Stimulated activated CD4-positive, alpha-beta T cell treated with anti-CD3 and anti-CD28 coated beads, Interleukin-2, amount 100 ng/mL, for 4 hours (primary cell): ENCODE measurements around the gene STK11.

Experiments used
- DNase-seq: peaks from one replicate; pipeline ENCODE4 v3.0.0-alpha.2; 2020; ENCODE audit warnings: low read depth

The STK11 gene

DNA sequence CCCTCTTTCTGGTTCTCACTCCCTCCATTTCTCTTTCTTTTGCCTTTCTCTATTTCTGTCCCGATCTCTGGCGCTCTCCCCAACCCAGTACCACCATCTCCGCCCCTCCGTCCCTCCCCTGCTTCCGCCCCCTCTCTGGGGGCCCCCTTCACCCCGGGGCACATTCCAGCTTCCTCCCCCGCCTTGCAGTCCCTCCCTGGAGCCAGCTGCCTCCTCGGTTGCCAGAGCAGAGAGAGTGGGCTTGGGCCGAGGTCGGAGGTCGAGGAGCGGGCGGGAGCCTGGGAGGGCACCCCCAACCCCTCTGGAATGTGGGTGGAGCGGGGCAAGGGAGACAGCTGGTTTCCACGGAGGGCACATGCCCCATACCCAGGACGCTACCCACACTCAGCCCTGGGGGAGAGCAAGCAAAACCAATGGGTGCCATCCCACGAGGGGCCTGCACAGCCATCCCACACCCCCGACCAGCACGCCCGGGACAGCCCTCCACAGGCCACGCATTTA is 57.1 kb downstream of the STK11 start:
- no peak for DNase-seq

DNA sequence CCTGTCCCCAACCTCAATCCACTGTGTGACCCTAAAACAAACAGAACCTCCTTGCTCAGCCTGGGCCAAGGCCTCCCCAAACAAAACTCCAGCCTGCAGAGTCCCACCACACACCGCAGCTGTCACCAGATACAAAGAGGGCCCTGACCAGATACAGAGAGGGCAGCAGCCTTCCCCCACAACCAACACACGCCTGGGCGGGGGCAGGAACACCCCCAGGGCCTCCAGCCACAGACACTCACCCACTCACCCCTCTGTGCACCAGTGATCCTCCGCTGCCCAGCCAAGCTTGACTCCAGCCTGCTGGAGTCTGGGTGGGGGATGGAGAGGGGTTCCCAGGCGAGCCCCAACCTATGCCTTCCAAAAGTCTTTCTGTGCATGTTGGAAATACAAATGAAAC is 57.6 kb downstream of the STK11 start:
- DNase-seq: no peak

DNA sequence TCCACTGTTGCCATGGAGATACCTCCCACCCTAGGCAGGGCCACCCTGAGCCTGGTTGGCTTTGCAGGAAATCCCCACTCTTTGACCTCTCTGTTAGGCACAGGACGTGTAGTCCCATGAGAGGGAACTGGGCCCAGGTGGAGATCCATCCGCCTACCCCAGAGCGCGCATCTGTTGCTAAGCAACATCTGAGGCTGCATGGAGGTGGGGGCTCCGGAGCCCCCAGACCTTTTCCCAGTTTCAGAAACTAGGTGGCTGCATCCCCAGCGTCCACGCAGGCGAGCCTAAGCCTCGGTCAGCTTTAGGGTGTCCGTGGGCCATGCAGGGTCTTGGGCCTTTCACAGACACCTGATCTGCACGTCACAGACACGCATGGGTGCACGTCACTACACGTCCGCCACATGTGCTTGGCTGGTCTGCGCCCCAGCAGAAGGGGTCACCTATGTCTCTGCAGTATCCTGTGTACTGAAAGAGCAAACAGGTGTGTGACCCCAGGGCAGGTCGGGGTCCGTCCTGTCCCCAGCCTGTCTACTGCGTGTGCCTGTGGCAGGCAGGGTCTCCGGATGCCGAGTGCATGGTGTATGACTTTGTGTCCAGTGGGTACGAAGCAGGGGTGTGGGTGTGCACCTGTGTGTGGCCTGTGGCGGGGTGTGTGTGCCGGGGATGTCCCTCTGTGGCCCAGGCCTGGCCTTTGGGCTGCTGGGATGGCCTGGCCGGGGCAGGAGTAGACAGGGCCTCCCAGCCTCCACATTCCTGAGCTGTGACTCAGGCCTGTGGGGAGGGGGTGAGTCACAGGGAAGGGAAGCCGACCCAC is 59.4 kb downstream of the STK11 start:
- DNase-seq: no peak

DNA sequence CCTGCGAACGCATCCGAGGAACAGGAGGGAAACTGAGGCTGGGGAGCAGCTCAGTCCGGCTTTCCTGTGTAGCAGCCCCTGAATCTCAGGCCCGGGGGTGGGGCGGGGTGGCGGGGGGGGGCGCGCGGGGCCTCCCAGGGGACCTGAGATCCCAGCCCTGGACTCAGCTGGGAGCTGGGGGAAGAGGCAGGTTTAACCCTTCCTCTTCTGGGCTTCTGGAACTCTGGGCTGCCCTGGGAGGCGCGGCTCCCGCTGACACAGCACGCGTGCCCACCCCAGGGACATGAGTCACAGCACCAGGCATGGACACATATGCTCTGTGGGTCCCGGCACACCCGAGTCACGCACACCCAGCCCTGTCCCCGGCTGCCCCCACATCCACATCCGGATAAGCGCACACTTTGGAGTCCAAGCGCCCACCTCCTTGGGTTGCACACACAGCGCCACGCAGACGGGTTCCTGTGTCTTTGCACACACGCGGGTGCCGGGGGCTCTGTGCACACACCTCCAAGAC is 60.1 kb downstream of the STK11 start:
- no peak for DNase-seq

DNA sequence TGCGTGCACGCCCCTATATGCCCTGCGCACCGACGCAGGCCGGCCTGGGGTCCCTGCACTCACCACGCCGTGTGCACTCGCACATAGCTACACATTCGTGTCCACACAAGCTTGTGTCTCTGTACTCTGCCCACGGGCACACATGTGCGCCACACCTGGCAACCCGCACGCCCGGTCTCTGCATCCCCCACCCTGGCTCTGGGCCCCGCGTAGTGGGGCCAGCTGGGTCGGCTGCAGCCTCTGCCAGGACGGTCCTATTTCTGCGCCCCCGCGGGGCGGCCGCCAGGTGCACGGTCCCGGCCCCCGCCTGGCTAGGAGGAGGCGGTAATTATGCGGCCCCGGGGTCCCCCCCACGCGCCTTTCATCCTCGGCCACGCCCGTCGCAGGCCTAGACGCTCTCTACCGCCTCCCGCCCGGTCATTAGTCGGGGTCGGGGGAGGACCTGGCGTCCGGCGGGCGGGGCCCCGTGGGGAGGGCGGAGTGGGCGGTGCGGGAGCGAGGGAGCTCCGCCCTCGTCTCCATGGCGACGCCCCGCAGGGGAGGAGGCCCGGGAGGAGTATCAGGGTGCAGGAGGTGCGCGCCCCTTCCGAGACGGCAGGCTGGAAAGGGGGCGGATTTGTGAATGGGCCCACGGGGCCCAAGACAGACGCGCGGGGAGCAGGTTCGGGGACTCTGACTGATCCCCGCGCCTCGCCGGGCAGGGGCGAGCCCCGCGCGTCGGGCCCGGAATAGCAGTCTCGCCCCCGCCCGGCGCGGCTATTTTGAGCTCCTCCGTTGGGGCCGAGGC is 60.7 kb downstream of the STK11 start:
- DNase-seq: peak; percentile 72

DNA sequence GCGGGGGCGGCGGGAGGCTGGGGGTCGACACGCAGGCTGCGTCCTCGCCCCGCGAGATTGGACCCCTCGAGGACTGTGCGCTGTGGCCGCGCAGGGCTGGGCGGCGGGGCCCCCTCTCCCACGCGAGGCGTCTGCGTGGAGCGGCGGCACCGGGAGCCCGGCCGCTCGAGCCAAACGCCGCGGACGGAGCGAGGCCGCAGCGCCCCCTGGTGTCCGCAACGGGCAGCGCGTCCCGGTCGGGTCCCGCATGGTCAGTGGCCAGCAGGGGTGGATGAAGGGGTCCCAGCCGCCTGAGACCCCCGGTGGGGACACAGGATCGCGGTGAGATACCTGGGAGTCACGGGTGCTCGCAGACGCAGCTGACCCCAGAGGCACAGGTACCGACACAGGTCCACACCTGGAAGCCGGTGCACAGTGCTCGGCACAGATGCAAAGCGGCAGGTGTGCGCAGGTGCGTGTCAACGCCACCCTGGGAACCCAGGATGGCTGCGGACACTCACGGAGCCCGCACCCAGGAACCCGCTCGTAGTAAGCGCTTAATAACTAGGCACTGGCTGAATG is 61.4 kb downstream of the STK11 start:
- no peak for DNase-seq

DNA sequence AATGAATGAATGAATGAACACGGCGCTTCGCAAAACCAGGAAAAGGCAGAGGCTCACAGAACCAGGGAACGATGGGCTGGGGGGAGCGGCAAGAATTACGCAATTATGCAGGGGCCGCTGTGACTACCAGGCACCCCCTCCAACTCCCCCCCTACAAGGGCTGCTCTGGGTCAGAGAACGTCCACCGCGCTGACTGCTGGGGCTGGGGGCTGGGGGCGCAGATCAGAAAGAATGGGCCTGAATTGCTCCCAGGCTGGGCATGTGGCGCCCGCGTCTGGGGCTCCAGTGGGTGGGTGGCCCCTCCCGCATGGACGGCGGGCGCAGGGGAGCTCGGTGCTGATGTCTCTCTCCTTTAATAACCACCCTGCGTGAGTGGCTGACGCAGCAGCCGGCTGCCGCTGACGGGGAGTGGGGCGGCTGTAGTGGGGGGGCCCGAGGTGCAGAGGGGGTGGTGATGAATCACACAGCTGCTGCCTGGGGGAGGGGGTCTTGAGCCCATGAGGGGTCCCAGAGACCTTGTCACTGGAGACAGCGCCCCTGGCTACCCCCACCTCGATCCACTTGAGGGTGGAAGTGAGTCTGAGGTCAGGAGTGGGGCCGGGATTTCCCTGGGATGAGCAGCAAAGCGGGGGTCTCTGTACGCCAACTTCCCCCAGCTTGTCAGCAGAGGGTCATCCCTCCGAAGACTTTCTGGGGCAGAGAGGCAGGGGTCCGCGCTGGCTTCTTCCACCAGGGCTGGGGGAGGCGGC is 62.1 kb downstream of the STK11 start:
- DNase-seq: no peak

DNA sequence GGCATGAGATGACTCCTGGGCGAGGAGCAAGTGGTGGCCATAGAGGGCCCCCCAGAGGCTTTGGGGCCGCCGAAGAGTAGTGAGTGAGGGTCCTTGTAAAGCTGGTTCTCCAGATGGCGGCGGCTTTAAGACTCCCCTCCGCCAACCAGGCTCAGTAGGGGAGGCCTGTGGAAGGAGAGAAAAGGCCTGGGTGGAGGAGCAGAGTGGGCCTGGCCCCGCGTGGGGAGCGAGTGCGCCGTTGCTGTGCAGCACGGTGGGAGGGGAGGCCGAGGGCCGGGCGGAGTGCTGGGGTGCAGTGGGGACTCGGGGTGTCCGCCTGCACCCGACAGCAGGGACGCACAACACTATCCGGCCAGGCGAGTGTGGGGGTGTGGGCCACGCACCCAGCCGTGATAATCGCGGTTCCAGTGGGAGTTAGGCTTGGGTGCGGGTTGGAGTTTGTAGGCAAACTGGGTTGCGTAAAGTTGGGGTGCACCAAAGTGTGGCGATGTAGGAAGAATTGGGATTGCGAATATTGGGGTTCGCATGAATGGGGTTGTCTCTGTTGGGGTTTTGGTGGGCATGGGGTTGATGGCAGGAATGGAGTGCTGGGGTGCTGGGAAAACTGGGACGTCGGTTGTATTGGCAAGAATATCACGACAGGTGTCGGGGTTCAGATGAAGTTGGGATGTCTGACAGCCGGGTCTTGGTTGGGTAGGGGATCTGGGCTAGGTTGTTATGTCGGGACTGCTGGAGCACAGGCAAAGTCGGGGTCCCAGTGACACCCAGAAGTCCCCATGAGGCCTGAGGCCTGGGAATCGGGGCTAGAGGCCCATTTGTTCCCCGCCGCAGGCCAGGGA is 62.9 kb downstream of the STK11 start:
- DNase-seq: no peak

DNA sequence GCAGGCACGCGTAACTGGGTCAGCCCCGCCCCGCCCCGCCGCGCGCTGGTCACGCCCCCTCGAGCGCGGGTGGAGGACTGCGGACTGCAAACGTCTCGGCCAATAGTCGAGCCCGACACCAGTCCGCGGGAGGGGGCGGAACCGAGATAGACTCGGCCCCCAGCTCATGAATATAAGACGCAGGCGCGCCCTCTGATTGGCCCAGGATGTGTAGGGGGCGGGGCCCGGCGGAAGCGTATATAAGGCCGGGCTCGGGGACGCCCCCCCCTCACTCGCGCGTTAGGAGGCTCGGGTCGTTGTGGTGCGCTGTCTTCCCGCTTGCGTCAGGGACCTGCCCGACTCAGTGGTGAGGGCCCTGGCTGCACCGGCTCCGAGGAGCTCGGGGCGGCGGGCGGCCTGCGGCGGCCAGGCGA is 63.5 kb downstream of the STK11 start, which contains the start of gene CIRBP:
CIRBP (plus strand) TSS at position 268 of the 413 bp plus-strand sequence. CDS start 1,602 bp downstream, outside the sequence.
- DNase-seq: peak; percentile 99

DNA sequence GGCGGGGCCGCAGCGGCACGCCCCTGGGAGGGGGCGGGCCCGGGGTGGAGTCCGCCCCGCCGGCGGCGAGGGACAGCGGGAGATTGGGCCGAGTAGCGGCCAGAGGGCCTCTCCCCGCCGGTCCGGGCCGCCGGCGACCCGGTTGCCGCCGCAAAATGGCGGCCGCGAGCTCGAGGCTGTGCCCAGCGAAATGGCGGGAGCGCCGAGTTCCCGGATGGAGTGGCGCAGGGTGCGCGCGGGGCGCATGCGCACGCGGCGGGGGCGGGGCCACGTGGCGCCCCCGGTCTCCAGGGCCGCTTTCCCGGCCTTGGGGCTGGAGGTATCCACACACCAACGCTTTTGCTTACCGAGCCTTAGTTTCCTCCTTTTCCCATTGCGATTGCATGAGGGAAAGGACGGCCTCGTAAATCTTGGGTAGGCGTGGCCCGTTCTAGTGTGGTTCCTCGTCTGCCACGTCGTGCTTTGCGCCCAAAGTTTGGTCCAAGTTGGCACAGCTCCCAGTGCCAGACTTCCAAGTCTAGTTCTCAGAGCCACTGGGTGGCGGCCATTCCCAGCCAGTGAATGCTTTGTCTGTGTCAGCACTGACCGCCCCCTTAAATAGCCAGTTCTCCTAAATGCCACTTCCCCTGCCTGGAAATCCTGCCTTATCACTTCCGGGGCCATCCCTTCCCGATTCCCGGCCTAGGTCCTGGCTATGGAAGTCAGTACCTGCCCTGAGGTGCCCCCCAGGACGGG is 64.1 kb downstream of the STK11 start:
- DNase-seq: peak; percentile 78

DNA sequence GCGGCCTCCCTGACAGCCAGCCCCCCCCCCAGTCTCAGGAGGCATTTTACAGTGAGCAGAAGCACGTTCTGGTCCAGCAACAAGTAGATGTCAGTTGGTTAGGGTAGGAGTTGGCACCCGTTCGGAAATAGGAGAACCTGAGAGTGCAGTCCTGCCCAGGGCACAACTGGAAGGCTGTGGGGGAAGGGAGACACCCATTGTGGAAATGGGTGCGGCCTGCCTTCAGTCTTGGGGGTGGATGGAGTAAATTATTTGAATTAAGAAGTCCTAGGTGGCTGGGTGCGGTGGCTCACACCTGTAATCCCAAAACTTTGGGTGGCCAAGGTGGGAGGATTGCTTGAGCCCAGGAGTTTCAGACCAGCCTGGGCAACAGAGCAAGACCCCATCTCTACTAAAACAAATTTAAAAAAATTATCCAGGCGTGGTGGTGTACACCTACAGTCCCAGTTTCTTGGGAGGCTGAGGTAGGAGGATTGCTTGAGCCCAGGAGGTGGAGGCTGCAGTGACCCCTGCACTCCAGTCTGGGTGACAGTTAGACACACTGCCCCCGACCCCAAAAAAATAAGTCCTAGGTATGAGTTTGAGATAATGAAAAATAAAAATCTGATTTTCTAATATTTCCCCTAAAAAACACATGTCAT is 64.8 kb downstream of the STK11 start:
- DNase-seq: no peak

DNA sequence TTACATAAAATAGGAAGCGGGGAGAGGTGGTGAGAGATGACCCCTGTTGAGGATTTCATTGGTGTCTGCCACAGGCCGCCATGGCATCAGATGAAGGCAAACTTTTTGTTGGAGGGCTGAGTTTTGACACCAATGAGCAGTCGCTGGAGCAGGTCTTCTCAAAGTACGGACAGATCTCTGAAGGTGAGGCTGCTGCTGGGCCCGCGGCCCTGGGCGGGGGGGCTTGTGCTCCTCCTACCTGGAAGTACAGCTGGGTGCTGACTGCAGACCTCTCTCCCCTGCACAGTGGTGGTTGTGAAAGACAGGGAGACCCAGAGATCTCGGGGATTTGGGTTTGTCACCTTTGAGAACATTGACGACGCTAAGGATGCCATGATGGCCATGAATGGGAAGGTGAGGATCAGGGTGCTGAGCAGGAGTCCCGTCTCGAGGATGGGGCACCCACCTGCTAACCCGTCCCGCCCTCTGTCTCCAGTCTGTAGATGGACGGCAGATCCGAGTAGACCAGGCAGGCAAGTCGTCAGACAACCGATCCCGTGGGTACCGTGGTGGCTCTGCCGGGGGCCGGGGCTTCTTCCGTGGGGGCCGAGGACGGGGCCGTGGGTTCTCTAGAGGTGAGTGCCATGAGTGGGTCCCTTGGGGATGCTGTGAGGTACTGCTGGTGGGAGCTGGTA is 65.4 kb downstream of the STK11 start:
- no peak for DNase-seq

DNA sequence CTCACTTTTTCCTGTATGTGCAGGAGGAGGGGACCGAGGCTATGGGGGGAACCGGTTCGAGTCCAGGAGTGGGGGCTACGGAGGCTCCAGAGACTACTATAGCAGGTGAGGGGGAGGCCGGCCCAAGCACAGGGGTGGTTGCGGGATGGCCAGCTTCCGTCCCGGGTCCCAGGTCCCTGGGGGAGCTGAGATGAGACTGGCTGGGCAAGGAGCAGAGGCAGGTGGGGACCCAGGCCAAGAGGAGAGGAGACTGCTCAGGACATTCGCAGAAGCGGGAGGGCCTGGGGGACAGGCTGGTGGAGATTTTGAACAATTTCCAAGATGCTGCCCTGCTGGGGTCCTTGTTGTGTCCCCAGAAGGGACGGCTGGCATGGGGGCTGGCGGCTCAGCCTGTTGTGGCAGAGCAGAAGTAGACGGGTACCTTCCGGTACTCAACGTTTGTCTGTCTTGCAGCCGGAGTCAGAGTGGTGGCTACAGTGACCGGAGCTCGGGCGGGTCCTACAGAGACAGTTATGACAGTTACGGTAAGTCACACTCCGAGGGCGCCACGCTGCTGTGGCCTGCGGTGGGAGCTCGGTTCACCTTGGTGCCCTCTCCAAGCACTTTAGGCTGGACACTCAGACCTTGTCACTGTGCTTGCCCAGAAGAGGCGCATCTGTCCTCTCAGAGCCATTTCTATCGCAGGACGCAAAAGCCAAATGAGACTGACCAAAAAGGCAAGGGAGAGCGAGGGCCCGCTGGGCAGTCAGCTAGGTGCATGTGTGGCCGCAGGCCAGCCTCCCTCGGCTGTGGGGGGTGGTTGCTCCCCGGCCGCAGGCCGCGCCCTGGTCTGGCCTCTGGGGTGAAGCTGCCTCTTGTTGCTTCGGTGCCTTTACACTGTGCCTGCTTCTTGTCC is 66.2 kb downstream of the STK11 start:
- no peak for DNase-seq

DNA sequence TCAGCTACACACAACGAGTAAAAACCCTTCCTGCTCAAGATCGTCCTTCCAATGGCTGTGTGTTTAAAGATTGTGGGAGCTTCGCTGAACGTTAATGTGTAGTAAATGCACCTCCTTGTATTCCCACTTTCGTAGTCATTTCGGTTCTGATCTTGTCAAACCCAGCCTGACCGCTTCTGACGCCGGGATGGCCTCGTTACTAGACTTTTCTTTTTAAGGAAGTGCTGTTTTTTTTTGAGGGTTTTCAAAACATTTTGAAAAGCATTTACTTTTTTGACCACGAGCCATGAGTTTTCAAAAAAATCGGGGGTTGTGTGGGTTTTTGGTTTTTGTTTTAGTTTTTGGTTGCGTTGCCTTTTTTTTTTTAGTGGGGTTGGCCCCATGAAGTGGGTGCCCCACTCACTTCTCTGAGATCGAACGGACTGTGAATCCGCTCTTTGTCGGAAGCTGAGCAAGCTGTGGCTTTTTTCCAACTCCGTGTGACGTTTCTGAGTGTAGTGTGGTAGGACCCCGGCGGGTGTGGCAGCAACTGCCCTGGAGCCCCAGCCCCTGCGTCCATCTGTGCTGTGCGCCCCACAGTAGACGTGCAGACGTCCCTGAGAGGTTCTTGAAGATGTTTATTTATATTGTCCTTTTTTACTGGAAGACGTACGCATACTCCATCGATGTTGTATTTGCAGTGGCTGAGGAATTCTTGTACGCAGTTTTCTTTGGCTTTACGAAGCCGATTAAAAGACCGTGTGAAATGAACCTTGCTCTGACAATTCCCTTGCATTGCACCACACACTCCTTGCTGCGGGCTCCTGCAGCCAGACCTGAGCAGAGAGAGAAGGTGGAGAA is 67.1 kb downstream of the STK11 start:
- no peak for DNase-seq

DNA sequence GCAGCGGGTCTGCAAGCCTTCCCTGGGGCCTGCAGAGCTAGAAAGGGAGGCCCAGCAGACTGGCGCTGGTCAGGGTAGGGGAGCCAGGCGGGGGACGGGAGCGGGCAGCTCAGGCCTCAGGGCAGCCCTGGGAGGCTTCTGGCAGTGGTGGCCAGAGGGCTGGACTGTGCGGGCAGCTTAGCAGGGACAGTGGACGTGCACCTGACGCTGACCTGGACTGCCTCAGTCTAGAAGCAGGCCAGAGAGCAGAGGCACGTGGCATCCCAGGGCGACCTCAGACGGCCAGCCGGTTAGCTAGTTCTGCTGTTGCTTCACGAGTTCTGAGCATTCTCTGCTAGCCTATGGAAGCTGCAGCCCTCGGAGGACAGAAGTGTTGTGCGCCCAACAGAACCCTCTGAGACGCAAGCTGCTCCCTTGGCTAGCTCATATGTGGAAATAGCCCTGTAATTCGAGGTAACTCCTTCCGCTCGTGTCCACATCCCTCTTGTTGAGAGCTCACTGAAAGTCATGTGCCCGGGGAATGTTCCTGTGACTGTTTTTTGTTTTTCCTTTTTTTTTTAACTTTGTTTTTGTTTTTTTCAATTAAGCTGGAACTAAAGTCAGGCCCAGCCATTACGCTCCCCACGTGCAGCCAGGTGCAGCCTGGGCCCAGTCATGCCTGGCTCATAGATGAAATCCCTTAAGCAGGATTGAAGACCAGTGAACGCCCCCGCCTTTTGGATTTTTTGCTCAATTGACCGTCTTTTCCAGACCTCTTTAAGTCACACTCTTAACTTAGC is 67.9 kb downstream of the STK11 start:
- no peak for DNase-seq
